GM23248 (cell line): Measurements from ENCODE around the gene APOL2. TPM values are rescaled to one million over a fixed set of nuclear protein-coding genes. Genes with fewer than 3 reads are reported as not detected.
A peak's percentile ranks its signal among the peaks of the same experiment; 100 is the strongest.

ENCODE experiments used
- DNase-seq: peaks from one replicate; pipeline ENCODE4 v3.0.0-alpha.2; 2015
- H2AFZ ChIP-seq: fragments of 200-600 bp; sonication (generic); 2 replicates; pipeline ENCODE4 v1.6.1; 2016; ENCODE audit warnings: antibody characterized with exemption
- H3F3A ChIP-seq: fragments of 200-600 bp; sonication (generic); 2 replicates; pipeline ENCODE4 v1.6.1; 2016; ENCODE audit warnings: mild to moderate bottlenecking, antibody characterized with exemption, mixed run types; ENCODE audit not compliant: insufficient read depth
- H3K27ac ChIP-seq: fragments of 200-600 bp; sonication (generic); 2 replicates; pipeline ENCODE4 v1.5.1; 2016; ENCODE audit warnings: mild to moderate bottlenecking
- H3K27me3 ChIP-seq: fragments of 200-600 bp; sonication (generic); replicated peaks from 2 replicates; pipeline ENCODE4 v1.6.1; 2016; ENCODE audit warnings: mild to moderate bottlenecking; ENCODE audit not compliant: insufficient read depth
- H3K36me3 ChIP-seq: fragments of 200-600 bp; sonication (generic); 2 replicates; pipeline ENCODE4 v1.6.1; 2016; ENCODE audit warnings: low read depth, mild to moderate bottlenecking
- H3K4me1 ChIP-seq: fragments of 200-600 bp; sonication (generic); 2 replicates; pipeline ENCODE4 v1.6.1; 2016; ENCODE audit warnings: mild to moderate bottlenecking; ENCODE audit not compliant: insufficient read depth
- H3K4me2 ChIP-seq: fragments of 200-600 bp; sonication (generic); one replicate; pipeline ENCODE4 v1.6.1; 2016; ENCODE audit warnings: mild to moderate bottlenecking; ENCODE audit not compliant: unreplicated experiment
- H3K4me3 ChIP-seq: fragments of 200-600 bp; sonication (generic); 2 replicates; pipeline ENCODE4 v1.5.1; 2016; ENCODE audit warnings: mild to moderate bottlenecking
- H3K79me2 ChIP-seq: fragments of 200-600 bp; sonication (generic); 2 replicates; pipeline ENCODE4 v1.6.1; 2016; ENCODE audit warnings: mild to moderate bottlenecking; ENCODE audit not compliant: insufficient read depth
- H3K9ac ChIP-seq: fragments of 200-600 bp; sonication (generic); 2 replicates; pipeline ENCODE4 v1.6.1; 2016; ENCODE audit warnings: mild to moderate bottlenecking
- H3K9me2 ChIP-seq: fragments of 200-600 bp; sonication (generic); 2 replicates; pipeline ENCODE4 v1.6.1; 2016; ENCODE audit warnings: mixed run types, mild to moderate bottlenecking, moderate library complexity; ENCODE audit not compliant: insufficient read depth
- H3K9me3 ChIP-seq: fragments of 200-600 bp; sonication (generic); one replicate; pipeline ENCODE4 v1.6.1; 2017; ENCODE audit warnings: low read depth
- H4K20me1 ChIP-seq: fragments of 200-600 bp; sonication (generic); 2 replicates; pipeline ENCODE4 v1.6.0; 2016; ENCODE audit not compliant: insufficient read depth
- EZH2 ChIP-seq: fragments of 200-600 bp; sonication (generic); IDR thresholded peaks from 2 replicates; pipeline ENCODE4 v1.6.1; 2018; ENCODE audit warnings: antibody characterized with exemption, mild to moderate bottlenecking; ENCODE audit not compliant: insufficient read depth, poor library complexity, severe bottlenecking
- EZH2phosphoT487 ChIP-seq: fragments of 200-600 bp; sonication (generic); IDR thresholded peaks from 2 replicates; pipeline ENCODE4 v1.6.1; 2018; ENCODE audit warnings: antibody characterized with exemption, moderate library complexity, mild to moderate bottlenecking, low read depth; ENCODE audit not compliant: insufficient read depth
- WGBS, 2 experiments: methylation state at CpG; one replicate each; pipeline ENCODE4 v1.1.6; 2015 to 2017; ENCODE audit warnings: low lambda C conversion rate in 2 of 2, low coverage in 1 of 2; ENCODE audit errors: missing lambda C conversion rate in 2 of 2; 5-methylcytosine and 5-hydroxymethylcytosine counted together
- in situ Hi-C: fragments of 300-500 bp; cut with MboI; formaldehyde crosslinking; loops from 2 replicates; pipeline ENCODE4 v1.15.0; 2020
- polyA plus RNA-seq: library from polyadenylated mRNA; unstranded; fragments of >200 nt; fragmentation: Nextera tagmentation; extraction: Ambion mirVana; gene quantifications from 2 replicates; pipeline ENCODE4 v1.2.1, GENCODE V29; 2016
- total RNA-seq: library from RNA; depleted of rRNA; stranded (reverse); fragments of >200 nt; shearing (Covaris generic); gene quantifications from 2 replicates; pipeline ENCODE4 v1.2.3, GENCODE V29; 2014

Gene APOL2
- total and polyA plus RNA-seq, 2 experiments from 2014 or later = 28.4 to 37.7 TPM

DNA sequence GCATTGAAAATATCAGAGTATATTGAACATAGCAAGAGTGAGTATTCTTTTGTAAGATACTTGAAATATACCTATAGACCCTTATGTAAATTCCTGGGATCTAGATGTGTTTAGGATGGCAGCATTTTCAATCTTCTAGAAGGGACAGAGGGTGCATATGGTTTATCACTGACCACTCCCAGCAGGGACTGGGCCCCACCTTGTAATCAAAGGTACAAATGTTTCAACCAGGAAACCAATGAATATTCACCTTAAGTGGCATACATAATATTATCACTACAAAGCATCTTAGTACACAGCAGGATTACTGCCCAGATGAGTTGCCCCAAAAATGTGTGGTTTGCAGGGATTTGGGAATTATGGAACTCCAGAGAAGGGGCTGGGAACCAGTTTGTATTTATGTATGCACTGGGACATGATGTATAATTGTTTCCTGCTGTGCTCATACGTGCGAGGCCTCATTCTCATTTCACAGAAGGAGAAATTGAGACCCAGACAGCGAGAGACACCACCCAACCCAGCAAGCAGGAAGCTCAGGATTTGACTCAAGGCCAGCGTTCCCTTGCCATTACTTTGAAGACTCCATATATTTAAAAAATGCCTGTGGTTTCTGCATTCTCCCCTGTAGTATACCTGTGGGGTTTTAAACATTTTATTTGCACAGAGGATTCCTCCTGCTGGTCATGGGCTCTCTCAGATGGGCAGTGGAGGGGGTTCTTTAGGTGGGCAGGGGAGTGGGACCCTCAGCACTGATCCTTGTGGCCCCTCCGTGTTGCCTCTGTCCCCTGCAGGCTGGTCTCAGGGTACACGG lies 42.9 kb downstream of the APOL2 start:
- no peaks in the 10 kb centered on the region for H3K9me3 ChIP-seq
- in situ Hi-C loops = loop anchor here (25.0 kb wide), 1 partner anchor 291 kb away; the partner anchor contains the start of gene TXN2
- H4K20me1 ChIP-seq = no peaks in the 10 kb centered on the region
- H3K4me3 ChIP-seq = no peak overlapping the region
- DNase-seq = no peak
- H3K9me2 ChIP-seq = no peaks in the 10 kb centered on the region
- TF ChIP-seq EZH2phosphoT487 (no peak), EZH2 (no peak)
- peaks cover 3% of the 10 kb centered on the region; the same call in 1 of the 2 replicates for H3K4me1 ChIP-seq
- H3K36me3 ChIP-seq = no peaks in the 10 kb centered on the region
- no peak overlapping the region for H3K27ac ChIP-seq
- 43 to 57% methylated on average over 6 of the region's 6 CpGs for whole genome bisulfite sequencing, 2 experiments
- 0 out of 2 replicates have a peak, but pooled peaks cover 5% of the 10 kb centered on the region for H3F3A ChIP-seq
- 0 out of 2 replicates have a peak overlapping the region, but pooled peaks have one; percentile 2 for H3K9ac ChIP-seq
- H3K79me2 ChIP-seq = no peaks in the 10 kb centered on the region
- no peak overlapping the region for H3K4me2 ChIP-seq
- no peak overlapping the region for H2AFZ ChIP-seq
- H3K27me3 ChIP-seq = no peaks in the 10 kb centered on the region

DNA sequence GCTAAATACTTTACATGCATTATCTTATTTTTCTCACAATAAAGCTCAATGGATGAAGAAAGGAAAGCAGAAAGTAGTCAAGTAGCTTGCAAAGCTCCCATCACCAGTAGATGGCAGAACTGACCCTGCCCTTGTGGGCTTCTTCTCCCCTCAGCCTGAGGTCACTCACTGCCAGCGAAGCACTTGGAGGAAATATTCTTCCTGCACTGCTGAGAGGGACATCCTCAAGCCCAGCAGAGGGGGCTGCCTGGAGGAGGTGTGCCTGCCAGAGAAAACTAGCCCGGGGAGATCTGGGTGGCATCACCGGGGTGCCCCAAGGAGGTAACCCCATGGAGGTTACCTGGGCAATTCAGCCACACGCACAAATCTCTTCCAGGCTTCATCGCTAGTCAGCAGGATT lies 44.4 kb downstream of the APOL2 start:
- peaks cover 3% of the 10 kb centered on the region; the same call in 1 of the 2 replicates for H3K4me1 ChIP-seq
- H3K9me3 ChIP-seq = no peaks in the 10 kb centered on the region
- H3F3A ChIP-seq = 0 out of 2 replicates have a peak, but pooled peaks cover 9% of the 10 kb centered on the region
- no peaks in the 10 kb centered on the region for H4K20me1 ChIP-seq
- peak; percentile 77 for DNase-seq
- H3K9me2 ChIP-seq = no peaks in the 10 kb centered on the region
- no peak overlapping the region for H3K27ac ChIP-seq
- no peaks in the 10 kb centered on the region for H3K36me3 ChIP-seq
- TF ChIP-seq EZH2phosphoT487 = no peak
- no peak for TF ChIP-seq EZH2
- no peak overlapping the region for H3K4me3 ChIP-seq
- no peak overlapping the region for H2AFZ ChIP-seq
- WGBS, 2 experiments = 50 to 55% methylated on average over 5 of the region's 5 CpGs
- no peaks in the 10 kb centered on the region for H3K27me3 ChIP-seq
- no peak overlapping the region for H3K4me2 ChIP-seq
- no peak overlapping the region for H3K9ac ChIP-seq
- H3K79me2 ChIP-seq = no peaks in the 10 kb centered on the region
- in situ Hi-C loops = loop anchor here (25.0 kb wide), 1 partner anchor 292 kb away; the partner anchor contains the start of gene TXN2

DNA sequence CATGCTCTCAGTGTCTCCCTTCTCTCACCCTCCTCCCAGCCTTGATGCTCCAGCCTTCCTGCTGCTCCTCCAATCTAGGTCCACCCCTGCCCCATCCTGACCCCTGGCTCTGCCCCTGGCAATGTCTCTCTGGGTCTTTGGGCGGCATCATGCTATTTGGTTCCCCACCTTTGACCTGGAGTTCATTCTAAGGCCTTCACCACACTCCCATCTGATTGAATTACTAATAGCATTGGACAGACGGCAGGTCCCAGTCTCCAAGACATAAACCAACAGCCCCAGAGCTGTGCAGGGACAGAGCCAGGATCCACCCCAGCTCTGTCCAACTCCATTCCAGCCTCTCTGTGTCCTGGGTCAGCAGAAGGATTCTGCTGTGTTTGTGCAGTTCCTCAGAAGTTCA lies 44.9 kb downstream of the APOL2 start:
- no peak for DNase-seq
- Histone ChIP-seq H3K4me3 (no peak overlapping the region), H2AFZ (no peak overlapping the region), H3K4me1 (peaks cover 3% of the 10 kb centered on the region; the same call in 1 of the 2 replicates), H3K9ac (no peak overlapping the region), H3K4me2 (no peak overlapping the region), H3K27ac (no peak overlapping the region), H3K27me3 (no peaks in the 10 kb centered on the region), H3F3A (0 out of 2 replicates have a peak, but pooled peaks cover 9% of the 10 kb centered on the region), H3K9me2 (no peaks in the 10 kb centered on the region), H4K20me1 (no peaks in the 10 kb centered on the region), H3K79me2 (no peaks in the 10 kb centered on the region), H3K9me3 (no peaks in the 10 kb centered on the region), H3K36me3 (no peaks in the 10 kb centered on the region)
- 64 to 67% methylated on average over 2 of the region's 2 CpGs for WGBS, 2 experiments
- in situ Hi-C loops = loop anchor here (25.0 kb wide), 1 partner anchor 293 kb away; the partner anchor contains the start of gene TXN2
- TF ChIP-seq EZH2 (no peak), EZH2phosphoT487 (no peak)

DNA sequence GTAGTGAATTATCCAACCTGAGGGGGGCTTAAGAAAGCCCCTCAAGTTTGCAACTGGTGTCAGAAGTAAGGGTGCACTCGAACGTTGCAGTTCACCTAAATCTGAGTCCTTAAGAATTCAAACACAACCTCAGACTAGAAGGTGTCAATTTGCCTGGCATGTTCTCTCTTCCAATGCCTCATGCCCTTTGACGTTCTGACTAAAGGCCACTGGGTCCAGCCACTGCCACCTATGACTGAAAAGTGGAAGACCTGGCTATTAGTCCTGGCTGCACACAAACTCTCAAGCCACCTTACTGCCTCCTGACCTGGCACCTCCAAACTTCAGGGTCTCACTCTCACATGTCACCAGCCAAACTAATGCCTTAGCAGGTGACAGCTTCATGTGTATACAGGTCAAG lies 45.8 kb downstream of the APOL2 start:
- Histone ChIP-seq H3F3A (0 out of 2 replicates have a peak, but pooled peaks cover 9% of the 10 kb centered on the region), H3K4me1 (peaks cover 3% of the 10 kb centered on the region; the same call in 1 of the 2 replicates), H3K36me3 (no peaks in the 10 kb centered on the region), H3K27me3 (no peaks in the 10 kb centered on the region), H3K27ac (no peak overlapping the region), H3K9me3 (no peaks in the 10 kb centered on the region), H3K4me3 (no peak overlapping the region), H2AFZ (no peak overlapping the region), H3K79me2 (no peaks in the 10 kb centered on the region), H3K9ac (no peak overlapping the region), H3K9me2 (no peaks in the 10 kb centered on the region), H4K20me1 (no peaks in the 10 kb centered on the region), H3K4me2 (no peak overlapping the region)
- 42 to 52% methylated on average over 3 of the region's 3 CpGs for WGBS, 2 experiments
- TF ChIP-seq EZH2 (no peak), EZH2phosphoT487 (no peak)
- in situ Hi-C loops = loop anchor here (25.0 kb wide), 1 partner anchor 294 kb away; the partner anchor contains the start of gene TXN2
- DNase-seq = no peak
